Kidney tubule cell (primary cell): ENCODE results near the gene TCTA.
A peak's percentile ranks its signal among the peaks of the same experiment; 100 is the strongest.

Source experiments
- DNase-seq: peaks from one replicate; pipeline ENCODE4 v3.0.0-alpha.2; 2018; ENCODE audit warnings: low spot score

Gene TCTA

GRCh38 chr3:49460956-49461355 is 48.7 kb downstream of the TCTA start:
- DNase-seq = no peak

GRCh38 chr3:49461443-49462171 is 49.4 kb downstream of the TCTA start:
- peak; percentile 54 for DNase-seq

- DNase-seq = peak; percentile 75
These were observed 50.0 kb downstream of the TCTA start for GRCh38 chr3:49462222-49462621.

GRCh38 chr3:49465270-49466034 is 53.2 kb downstream of the TCTA start:
- DNase-seq = no peak
